ELF-1 (cell line): Measurements from ENCODE around the gene DAB2.

Source experiments
- DNase-seq: peaks from one replicate; pipeline ENCODE4 v3.0.0-alpha.2; 2016; ENCODE audit warnings: low read depth, low spot score

DAB2 gene

DNA sequence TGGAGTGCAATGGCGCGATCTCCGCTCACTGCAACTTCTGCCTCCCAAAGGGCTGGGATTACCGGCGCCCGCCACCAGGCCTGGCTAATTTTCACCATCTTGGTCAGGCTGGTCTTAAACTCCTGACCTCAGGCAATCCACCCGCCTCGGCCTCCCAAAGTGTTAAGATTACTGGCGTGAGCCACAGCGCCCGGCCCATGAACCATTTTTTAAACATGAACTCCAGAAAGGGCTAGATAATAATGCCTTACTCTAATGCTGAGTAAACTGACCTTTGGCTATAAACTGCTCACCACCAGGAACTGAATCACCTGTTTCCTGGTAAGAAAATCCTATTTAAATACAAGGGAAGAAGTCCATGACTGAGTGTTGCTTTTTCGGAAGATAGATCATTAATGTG, 23.2 kb upstream of the DAB2 start:
- no peak for DNase-seq

GRCh38 chr5:39447059-39447458, 22.3 kb upstream of the DAB2 start:
- DNase-seq, result no peak

DNA sequence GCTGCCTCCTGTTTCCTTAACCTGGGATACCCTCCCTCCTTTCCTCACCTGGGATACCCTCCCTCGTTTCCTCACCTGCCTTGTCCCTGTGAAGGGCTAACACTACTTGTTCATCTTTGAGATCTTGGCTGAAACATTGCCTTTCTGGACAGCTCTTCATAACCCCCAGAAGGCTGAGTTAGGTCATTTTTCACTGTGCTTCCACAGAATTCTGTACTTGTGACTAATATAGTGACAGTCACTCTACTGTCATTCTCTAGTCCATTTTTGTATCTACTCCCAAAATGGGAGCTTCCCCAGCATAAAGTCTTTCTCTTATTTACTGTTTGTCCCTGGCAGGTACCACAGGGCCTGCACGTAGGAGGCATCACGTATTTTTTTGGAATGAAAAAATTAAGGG, 21.5 kb upstream of the DAB2 start:
- DNase-seq, result no peak

GRCh38 chr5:39443911-39444310, 19.1 kb upstream of the DAB2 start:
- DNase-seq, result no peak

- no peak for DNase-seq
Observed at GRCh38 chr5:39442991-39443390, 18.2 kb upstream of the DAB2 start.

DNA sequence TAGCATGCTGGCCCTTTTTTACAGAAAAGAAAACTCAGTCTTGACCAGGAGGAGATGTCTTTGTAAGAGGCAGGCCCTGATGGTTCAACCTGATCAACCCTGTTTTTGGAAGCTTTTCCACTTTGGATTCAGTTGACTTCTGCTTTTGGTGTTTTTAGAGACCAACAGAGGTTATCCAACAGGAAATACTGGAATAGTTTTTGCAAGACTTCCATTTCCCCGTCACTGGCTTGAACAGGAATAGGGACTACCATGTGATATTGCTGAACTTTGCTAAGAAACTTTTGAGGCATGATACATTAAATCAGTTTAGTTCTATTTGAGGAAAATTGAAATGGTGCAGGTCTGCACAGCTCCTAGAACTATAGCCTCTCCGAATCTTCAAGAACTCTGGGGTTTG, 17.1 kb upstream of the DAB2 start:
- DNase-seq, result no peak

- DNase-seq, result no peak
Observed at GRCh38 chr5:39440958-39441624, 16.3 kb upstream of the DAB2 start.

DNA sequence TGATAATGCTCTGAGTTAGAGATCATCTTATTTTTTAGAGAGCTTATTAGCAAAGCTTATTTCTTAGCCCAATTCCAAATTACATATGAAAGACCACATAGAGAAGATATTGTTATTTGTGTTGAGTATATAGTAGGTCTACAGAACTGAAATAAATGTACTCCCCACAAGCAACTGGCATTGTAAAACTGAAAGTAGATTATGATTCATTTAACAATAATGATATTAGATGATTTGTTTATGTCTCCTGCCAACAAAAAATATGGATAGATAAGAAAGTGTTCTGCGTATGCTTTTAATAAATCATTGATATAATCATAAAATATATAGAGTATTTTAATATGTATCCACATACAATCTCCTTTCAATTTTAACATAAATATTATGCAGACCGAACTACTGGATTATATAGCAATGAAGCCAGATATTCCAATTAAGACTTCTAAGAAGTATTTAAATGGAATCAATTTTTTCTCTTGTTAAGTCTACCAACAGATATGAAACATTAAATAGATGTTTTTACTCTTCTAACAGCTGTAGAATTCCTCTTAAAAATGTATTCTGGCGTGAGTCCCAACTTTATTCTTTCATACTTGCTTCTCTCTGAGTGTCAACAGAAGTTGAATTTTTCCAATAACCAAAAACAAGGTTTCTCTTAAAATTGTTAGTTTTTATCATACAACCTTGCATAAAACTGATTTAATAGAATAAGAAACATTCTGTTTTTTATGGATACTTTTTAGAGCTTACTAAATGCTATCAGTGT, 15.6 kb upstream of the DAB2 start:
- DNase-seq, result no peak

DNA sequence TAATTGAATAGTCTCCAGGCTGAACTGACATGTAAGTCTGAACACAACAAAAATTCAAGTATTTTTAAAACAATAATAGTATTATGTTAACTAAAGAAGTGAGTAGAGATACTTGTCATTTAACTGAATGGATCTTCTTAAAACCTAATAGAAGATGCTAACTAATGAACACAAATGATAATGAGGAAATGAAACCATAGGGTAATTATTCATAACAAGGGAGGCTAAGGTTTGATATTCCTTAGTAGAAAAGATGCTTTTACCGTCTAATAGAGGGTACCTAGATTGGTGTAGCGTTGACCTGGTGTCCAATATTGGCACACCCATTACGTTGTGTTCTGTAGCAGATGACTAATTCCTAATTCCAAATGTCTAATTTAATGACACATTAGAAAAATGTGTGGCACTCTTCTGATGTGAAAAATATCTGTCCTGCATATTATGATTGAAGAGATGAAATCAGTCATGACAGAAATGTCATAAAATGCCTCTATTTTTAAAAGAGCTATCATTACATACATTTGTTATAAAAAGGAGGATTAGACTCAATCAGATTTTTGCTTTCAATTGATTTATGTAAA, 14.9 kb upstream of the DAB2 start:
- no peak for DNase-seq

GRCh38 chr5:39437467-39437866, 12.7 kb upstream of the DAB2 start:
- DNase-seq, result no peak

DNA sequence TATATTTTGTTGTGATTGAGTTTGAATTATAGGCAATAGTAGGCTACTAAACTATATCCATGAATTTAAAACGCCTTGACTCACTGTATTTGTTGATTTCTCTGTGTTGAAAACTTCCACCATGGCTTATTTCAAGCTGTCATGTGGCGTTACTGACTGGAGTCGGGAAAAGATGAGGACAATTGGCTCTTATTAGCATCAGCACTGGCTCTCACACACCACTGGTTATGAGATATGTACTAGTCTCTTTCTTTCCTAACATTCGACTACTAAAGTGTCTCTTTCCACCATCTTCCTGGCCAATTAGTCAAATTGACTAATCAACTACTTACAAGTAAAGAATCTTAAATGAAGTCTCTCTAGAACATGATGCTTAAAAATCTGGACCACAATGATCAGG, 9.1 kb upstream of the DAB2 start:
- DNase-seq, result no peak

DNA sequence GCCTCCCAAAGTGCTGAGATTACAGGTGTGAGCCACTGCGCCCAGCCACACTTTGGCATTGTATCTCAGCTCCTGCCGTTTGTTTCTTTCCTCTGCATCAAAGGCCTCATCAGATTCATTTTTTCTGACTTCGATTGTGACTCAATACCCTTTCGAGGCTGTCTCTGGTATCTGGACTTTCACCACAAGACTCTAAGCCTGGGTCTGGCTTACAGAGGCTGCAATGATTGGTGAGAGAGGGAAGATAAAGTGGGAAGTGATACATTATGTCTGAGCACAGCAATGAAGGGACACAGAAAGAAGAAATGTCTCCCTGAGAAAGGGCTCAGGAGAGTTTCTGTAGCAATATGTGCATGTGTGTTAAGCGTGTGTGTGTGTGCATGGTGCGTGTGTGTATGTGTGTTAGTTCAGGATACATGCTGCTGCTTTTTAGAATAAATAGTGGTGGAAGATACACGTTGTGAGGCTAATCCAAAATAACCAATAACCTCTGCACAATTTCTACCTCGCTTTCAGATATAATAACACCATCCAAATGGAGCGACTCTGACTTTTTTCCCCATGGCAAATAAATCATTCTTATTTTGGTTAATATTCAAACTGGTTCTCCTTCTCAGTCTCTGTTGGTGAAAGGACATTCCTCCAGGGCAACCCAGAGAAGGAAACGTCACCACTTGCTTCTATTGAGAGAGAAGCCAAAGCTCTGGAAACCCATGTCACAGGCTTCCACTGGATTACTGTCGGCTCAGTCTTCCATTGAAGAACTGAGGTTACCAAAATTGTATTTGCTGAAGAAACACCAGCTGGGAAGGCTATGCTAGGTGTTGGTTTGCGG, 8.1 kb upstream of the DAB2 start:
- DNase-seq, result no peak

DNA sequence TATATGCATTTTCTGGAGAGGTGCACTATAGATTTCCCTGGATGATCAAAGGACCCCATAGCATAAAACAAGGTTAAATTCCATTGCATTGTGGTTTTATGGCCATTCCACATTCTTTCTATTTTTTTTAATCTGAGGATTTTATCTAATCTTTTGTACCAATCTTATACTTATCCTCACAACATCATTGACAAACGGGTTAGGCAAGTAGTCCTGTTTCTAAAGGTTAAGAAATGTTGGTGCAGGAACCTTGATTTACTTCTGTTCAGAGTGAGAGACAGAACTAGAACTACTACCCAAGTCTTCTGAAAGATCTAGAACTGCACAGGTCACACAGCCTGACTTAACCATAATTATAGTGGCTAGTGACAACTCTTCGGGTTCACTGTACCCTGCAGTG, 5.7 kb upstream of the DAB2 start:
- DNase-seq, result no peak

- DNase-seq, result no peak
Observed at GRCh38 chr5:39428640-39429039, 3.9 kb upstream of the DAB2 start.

GRCh38 chr5:39427633-39428032, 2.9 kb upstream of the DAB2 start:
- no peak for DNase-seq

- DNase-seq, result no peak
Observed at GRCh38 chr5:39427229-39427628, 2.4 kb upstream of the DAB2 start.

GRCh38 chr5:39426746-39427105, 1.9 kb upstream of the DAB2 start:
- no peak for DNase-seq

GRCh38 chr5:39426051-39426745, 1.4 kb upstream of the DAB2 start:
- no peak for DNase-seq

DNA sequence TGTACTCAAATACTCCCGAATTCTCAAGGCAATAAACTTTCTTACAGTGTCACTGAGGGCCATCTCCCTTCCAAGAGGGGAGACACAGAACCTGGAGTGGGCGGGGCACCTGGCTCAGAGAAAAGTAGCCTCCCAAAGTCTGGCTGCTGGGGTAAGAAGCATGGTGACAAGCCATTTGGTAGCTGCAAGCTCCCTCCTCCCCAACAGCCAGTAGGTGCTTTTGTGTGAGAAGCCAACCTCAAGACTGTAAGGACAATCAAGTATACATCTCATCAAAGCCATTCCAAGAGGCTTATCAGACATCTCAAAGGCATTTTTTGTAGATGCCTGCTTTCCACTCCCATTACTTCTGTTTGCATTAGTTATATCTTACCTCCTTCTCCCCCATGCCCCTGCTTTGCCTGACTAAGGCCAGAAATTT, 1.4 kb downstream of the DAB2 start:
- DNase-seq, result peak; percentile 24

- no peak for DNase-seq
Observed at GRCh38 chr5:39422728-39423285, 2.0 kb downstream of the DAB2 start.

DNA sequence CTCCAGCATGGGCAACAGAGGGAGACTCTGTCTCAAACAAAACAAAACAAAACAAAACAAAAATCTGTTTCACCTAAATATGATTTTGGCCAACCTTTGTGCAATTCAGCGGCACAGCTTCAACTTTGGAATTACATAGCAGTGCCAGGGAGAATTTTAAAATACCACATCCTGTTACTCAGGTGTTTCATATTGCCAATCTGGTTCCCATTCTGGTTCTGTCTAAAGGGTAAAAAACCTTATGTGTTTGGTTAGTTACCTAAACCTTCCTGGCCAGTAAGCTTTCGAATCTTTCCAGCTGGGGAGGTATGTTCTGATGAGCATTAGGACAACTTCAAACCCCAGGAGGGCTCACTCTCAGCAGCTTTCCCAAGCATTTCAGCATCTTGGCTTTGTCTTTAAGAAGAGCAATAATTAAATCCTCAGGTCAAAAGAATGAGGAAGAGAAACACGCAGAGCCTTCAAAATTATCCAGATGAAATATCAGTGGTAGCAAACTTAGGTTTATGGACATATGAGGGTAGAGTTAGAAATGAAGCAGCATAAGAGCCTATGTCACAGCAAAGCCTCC, 2.7 kb downstream of the DAB2 start:
- DNase-seq, result no peak
